ENCODE data around the gene BCL11B. TPM values are rescaled to one million over a fixed set of nuclear protein-coding genes. Genes with fewer than 3 reads are reported as not detected.

BCL11B gene
- total and polyA plus RNA-seq, 2 donors from 2014 or later = 0.13 to 3.3 TPM

DNA sequence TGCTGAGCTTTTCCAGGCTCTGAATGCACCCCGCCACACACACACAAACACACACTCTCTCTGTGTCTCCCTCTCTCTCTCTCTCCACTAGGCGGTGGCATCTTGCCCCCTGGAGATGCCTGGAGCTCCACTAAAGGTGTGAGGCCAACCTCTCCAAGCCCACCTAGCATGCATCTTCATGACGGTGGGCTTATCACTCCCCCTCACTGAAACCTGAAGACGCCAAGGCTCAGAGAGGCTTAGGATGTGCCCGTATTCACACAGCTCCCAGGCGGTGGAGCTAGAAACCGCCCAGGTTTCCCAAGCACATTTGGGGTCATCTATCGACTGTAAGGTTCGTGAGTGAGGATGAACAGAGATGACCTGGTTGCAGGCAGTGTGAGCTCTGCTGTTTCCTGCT is 42.6 kb upstream of the BCL11B start:
- no peak for DNase-seq
- Histone ChIP-seq H3K4me1 (ENCODE audit: control insufficient read depth in 2 of 3, insufficient read depth in 2 of 3, low read depth in 1 of 3, low read length in 3 of 3) (peaks cover 0 to 13% (median 3%) of the 10 kb centered on the region in 3 donors), H3K4me3 (ENCODE audit: low read length in 3 of 3) (no peak overlapping the region), H3K9me3 (ENCODE audit: control insufficient read depth in 2 of 3, insufficient read depth in 1 of 3, low read length in 3 of 3) (no peaks in the 10 kb centered on the region), H3K27ac (ENCODE audit: low read depth in 2 of 2, low read length in 2 of 2) (no peak overlapping the region), H3K27me3 (ENCODE audit: control insufficient read depth, insufficient read depth, low read length) (no peaks in the 10 kb centered on the region), H3K36me3 (ENCODE audit: control insufficient read depth in 2 of 3, insufficient read depth in 3 of 3, low read length in 3 of 3) (no peaks in the 10 kb centered on the region), H3K9ac (ENCODE audit: low read length in 3 of 3) (no peak overlapping the region)
- FAIRE-seq = no peak
- TF ChIP-seq, protein P1, sequence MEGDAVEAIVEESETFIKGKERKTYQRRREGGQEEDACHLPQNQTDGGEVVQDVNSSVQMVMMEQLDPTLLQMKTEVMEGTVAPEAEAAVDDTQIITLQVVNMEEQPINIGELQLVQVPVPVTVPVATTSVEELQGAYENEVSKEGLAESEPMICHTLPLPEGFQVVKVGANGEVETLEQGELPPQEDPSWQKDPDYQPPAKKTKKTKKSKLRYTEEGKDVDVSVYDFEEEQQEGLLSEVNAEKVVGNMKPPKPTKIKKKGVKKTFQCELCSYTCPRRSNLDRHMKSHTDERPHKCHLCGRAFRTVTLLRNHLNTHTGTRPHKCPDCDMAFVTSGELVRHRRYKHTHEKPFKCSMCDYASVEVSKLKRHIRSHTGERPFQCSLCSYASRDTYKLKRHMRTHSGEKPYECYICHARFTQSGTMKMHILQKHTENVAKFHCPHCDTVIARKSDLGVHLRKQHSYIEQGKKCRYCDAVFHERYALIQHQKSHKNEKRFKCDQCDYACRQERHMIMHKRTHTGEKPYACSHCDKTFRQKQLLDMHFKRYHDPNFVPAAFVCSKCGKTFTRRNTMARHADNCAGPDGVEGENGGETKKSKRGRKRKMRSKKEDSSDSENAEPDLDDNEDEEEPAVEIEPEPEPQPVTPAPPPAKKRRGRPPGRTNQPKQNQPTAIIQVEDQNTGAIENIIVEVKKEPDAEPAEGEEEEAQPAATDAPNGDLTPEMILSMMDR (IDR thresholded peaks at IDR 0.05; ENCODE audit: borderline replicate concordance, extremely low read depth, insufficient read depth) = no peak
- intact Hi-C loops (cut with DNase I) = no loop called here

DNA sequence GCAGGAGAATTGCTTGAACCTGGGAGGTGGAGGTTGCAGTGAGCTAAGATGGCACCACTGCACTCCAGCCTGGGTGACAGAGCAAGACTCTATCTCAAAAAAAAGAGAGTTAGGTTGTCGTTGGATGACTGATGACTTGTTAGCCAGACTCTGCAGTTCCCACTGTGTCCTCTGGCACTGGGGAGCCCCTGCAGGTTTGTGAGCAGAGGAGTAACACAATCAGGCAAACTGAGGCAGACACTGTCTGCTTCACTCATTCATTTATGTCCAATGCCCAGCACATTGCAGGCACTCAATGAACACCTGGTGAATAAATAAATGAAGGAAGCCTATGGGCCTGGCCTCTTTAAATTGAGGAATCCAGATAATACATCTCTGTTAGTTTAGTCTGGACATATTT is 41.2 kb upstream of the BCL11B start:
- TF ChIP-seq, protein P1 (IDR thresholded peaks at IDR 0.05; ENCODE audit: borderline replicate concordance, extremely low read depth, insufficient read depth) = no peak
- no peak overlapping the region for H3K4me3 ChIP-seq (ENCODE audit: low read length in 3 of 3)
- H3K27me3 ChIP-seq (ENCODE audit: control insufficient read depth, insufficient read depth, low read length) = no peaks in the 10 kb centered on the region
- no peak for DNase-seq
- no peak overlapping the region for H3K9ac ChIP-seq (ENCODE audit: low read length in 3 of 3)
- no peak for FAIRE-seq
- no peaks in the 10 kb centered on the region for H3K36me3 ChIP-seq (ENCODE audit: control insufficient read depth in 2 of 3, insufficient read depth in 3 of 3, low read length in 3 of 3)
- no peaks in the 10 kb centered on the region for H3K9me3 ChIP-seq (ENCODE audit: control insufficient read depth in 2 of 3, insufficient read depth in 1 of 3, low read length in 3 of 3)
- H3K4me1 ChIP-seq (ENCODE audit: control insufficient read depth in 2 of 3, insufficient read depth in 2 of 3, low read depth in 1 of 3, low read length in 3 of 3) = peaks cover 0 to 11% (median 3%) of the 10 kb centered on the region in 3 donors
- no peak overlapping the region for H3K27ac ChIP-seq (ENCODE audit: low read depth in 2 of 2, low read length in 2 of 2)
- intact Hi-C loops (cut with DNase I) = no loop called here

DNA sequence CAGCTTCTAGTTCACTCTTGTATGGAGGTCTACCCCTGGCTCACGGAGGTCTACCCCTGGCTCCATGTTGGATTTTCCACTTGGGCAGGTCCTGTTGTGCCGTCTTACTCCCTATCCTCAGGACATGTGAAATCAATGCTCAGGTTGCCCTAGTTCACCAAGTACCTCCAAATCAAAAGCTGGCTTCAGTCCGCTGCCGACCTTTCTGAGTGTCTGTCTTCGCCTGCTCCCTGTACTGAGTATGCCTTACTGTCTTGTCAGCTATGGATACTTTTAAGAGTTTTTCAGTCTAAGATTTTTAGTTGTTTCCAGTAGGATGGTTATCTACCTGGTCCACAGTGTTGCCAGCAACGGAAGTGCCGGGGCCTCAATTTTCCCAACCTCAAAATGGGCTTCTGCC is 40.1 kb upstream of the BCL11B start:
- peaks cover 0 to 5% (median under 1%) of the 10 kb centered on the region in 3 donors for H3K4me1 ChIP-seq (ENCODE audit: control insufficient read depth in 2 of 3, insufficient read depth in 2 of 3, low read depth in 1 of 3, low read length in 3 of 3)
- no peak overlapping the region for H3K4me3 ChIP-seq (ENCODE audit: low read length in 3 of 3)
- intact Hi-C loops (cut with DNase I) = no loop called here
- TF ChIP-seq, protein P1 (IDR thresholded peaks at IDR 0.05; ENCODE audit: borderline replicate concordance, extremely low read depth, insufficient read depth) = no peak
- H3K9me3 ChIP-seq (ENCODE audit: control insufficient read depth in 2 of 3, insufficient read depth in 1 of 3, low read length in 3 of 3) = no peaks in the 10 kb centered on the region
- FAIRE-seq (no peak), DNase-seq (no peak)
- no peak overlapping the region for H3K27ac ChIP-seq (ENCODE audit: low read depth in 2 of 2, low read length in 2 of 2)
- H3K36me3 ChIP-seq (ENCODE audit: control insufficient read depth in 2 of 3, insufficient read depth in 3 of 3, low read length in 3 of 3) = no peaks in the 10 kb centered on the region
- no peaks in the 10 kb centered on the region for H3K27me3 ChIP-seq (ENCODE audit: control insufficient read depth, insufficient read depth, low read length)
- H3K9ac ChIP-seq (ENCODE audit: low read length in 3 of 3) = no peak overlapping the region

DNA sequence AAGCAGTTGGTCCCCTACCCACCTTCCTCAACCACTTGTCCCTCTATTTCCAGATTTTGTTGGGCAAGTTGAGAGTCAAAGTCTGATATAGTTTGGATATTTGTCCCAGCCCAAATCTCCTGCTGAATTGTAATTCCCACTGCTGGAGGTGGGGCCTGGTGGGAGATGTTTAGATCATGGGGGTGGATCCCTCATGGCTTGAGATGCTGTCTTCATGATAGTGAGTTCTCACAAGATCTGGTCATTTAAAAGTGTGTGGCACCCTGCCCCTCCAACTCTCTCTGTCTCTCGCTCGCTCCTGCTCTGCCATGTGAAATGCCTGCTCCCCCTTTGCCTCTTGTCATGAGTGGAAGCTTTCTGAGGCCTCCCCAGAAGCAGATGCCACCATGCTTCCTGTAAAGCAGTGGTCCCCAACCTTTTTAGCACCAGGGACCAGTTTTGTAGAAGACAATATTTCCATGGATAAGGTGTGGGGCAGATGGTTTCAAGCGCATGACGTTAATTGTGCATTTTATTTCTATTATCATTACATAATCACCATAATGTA is 37.3 kb upstream of the BCL11B start:
- H3K36me3 ChIP-seq (ENCODE audit: control insufficient read depth in 2 of 3, insufficient read depth in 3 of 3, low read length in 3 of 3) = no peaks in the 10 kb centered on the region
- no peak for DNase-seq
- H3K27me3 ChIP-seq (ENCODE audit: control insufficient read depth, insufficient read depth, low read length) = no peaks in the 10 kb centered on the region
- no peaks in the 10 kb centered on the region for H3K9me3 ChIP-seq (ENCODE audit: control insufficient read depth in 2 of 3, insufficient read depth in 1 of 3, low read length in 3 of 3)
- H3K9ac ChIP-seq (ENCODE audit: low read length in 3 of 3) = no peak overlapping the region
- TF ChIP-seq, protein P1 (IDR thresholded peaks at IDR 0.05; ENCODE audit: borderline replicate concordance, extremely low read depth, insufficient read depth) = no peak
- intact Hi-C loops (cut with DNase I) = no loop called here
- H3K4me3 ChIP-seq (ENCODE audit: low read length in 3 of 3) = no peak overlapping the region
- no peak for FAIRE-seq
- H3K27ac ChIP-seq (ENCODE audit: low read depth in 2 of 2, low read length in 2 of 2) = no peak overlapping the region
- H3K4me1 ChIP-seq (ENCODE audit: control insufficient read depth in 2 of 3, insufficient read depth in 2 of 3, low read depth in 1 of 3, low read length in 3 of 3) = no peaks in the 10 kb centered on the region
